Activated gamma-delta T cell treated with Interleukin-2 at 50 U/mL for 16 hours (primary cell): ENCODE data around the gene TLDC2.

Experiments used
- DNase-seq: peaks from one replicate; pipeline ENCODE4 v3.0.0-alpha.2; 2020

TLDC2 gene

GRCh38 chr20:36850759-36851158, 25.2 kb upstream of the TLDC2 start:
- no peak for DNase-seq

GRCh38 chr20:36851490-36851889, 24.4 kb upstream of the TLDC2 start:
- no peak for DNase-seq

GRCh38 chr20:36852187-36852586, 23.8 kb upstream of the TLDC2 start:
- DNase-seq, result no peak

- DNase-seq, result no peak
Measured at GRCh38 chr20:36854348-36855240, 21.3 kb upstream of the TLDC2 start.

GRCh38 chr20:36855241-36855657, 20.7 kb upstream of the TLDC2 start:
- no peak for DNase-seq

GRCh38 chr20:36856195-36856594, 19.7 kb upstream of the TLDC2 start:
- DNase-seq, result no peak

- DNase-seq, result no peak
Measured at GRCh38 chr20:36856691-36857635, 19.0 kb upstream of the TLDC2 start.

GRCh38 chr20:36859282-36859555, 16.7 kb upstream of the TLDC2 start:
- DNase-seq, result no peak

GRCh38 chr20:36859700-36860330, 16.1 kb upstream of the TLDC2 start:
- no peak for DNase-seq

- no peak for DNase-seq
Measured at GRCh38 chr20:36860339-36860738, 15.6 kb upstream of the TLDC2 start.

- DNase-seq, result no peak
Measured at GRCh38 chr20:36860811-36861624, 14.9 kb upstream of the TLDC2 start.

- DNase-seq, result no peak
Measured at GRCh38 chr20:36861625-36861874, 14.4 kb upstream of the TLDC2 start.

GRCh38 chr20:36861875-36862801, 13.8 kb upstream of the TLDC2 start:
- no peak for DNase-seq

- no peak for DNase-seq
Measured at GRCh38 chr20:36862857-36863668, 12.9 kb upstream of the TLDC2 start.

- DNase-seq, result no peak
Measured at GRCh38 chr20:36865076-36865860, 10.7 kb upstream of the TLDC2 start.

GRCh38 chr20:36865861-36866149, 10.1 kb upstream of the TLDC2 start:
- no peak for DNase-seq

- DNase-seq, result no peak
Measured at GRCh38 chr20:36866164-36866563, 9.8 kb upstream of the TLDC2 start.

- DNase-seq, result no peak
Measured at GRCh38 chr20:36866681-36867495, 9.1 kb upstream of the TLDC2 start.
